Endodermal cell (in vitro differentiated cells): ENCODE measurements around the gene COA3. TPM values are rescaled to one million over a fixed set of nuclear protein-coding genes. Genes with fewer than 3 reads are reported as not detected.

Source experiments
- DNase-seq: peaks from one replicate; pipeline ENCODE4 v3.0.0-alpha.2; 2017
- H3K27ac ChIP-seq: 2 replicates; pipeline ENCODE4 v1.5.1; 2013; ENCODE audit warnings: mild to moderate bottlenecking, low read depth, low read length, moderate library complexity
- H3K27me3 ChIP-seq: 2 replicates; pipeline ENCODE4 v1.6.1; 2013; ENCODE audit warnings: mild to moderate bottlenecking, low read length, moderate library complexity; ENCODE audit not compliant: insufficient read depth, control insufficient read depth, poor library complexity, severe bottlenecking
- H3K36me3 ChIP-seq: 2 replicates; pipeline ENCODE4 v1.7.0; 2013; ENCODE audit warnings: mild to moderate bottlenecking, low read length, moderate library complexity; ENCODE audit not compliant: control insufficient read depth, insufficient read depth
- H3K4me1 ChIP-seq: one replicate; pipeline ENCODE4 v1.7.0; 2013; ENCODE audit warnings: low read length; ENCODE audit not compliant: control insufficient read depth, insufficient read depth
- H3K4me3 ChIP-seq: 2 replicates; pipeline ENCODE4 v1.5.1; 2013; ENCODE audit warnings: mild to moderate bottlenecking, low read length, moderate library complexity
- H3K9ac ChIP-seq: 2 replicates; pipeline ENCODE4 v1.6.1; 2013; ENCODE audit warnings: mild to moderate bottlenecking, low read length, moderate library complexity; ENCODE audit not compliant: poor library complexity, severe bottlenecking; ENCODE audit errors: extremely low read depth
- H3K9me3 ChIP-seq: 2 replicates; pipeline ENCODE4 v1.6.1; 2013; ENCODE audit warnings: mild to moderate bottlenecking, low read length, moderate library complexity; ENCODE audit not compliant: control insufficient read depth
- H3K27ac Mint-ChIP-seq: 2 replicates; pipeline ENCODE4 v1.8.0; 2020; ENCODE audit warnings: mixed read lengths
- H3K27me3 Mint-ChIP-seq: 2 replicates; pipeline ENCODE4 v1.8.0; 2021; ENCODE audit warnings: mild to moderate bottlenecking, mixed read lengths; ENCODE audit not compliant: insufficient read depth
- H3K36me3 Mint-ChIP-seq: 2 replicates; pipeline ENCODE4 v1.8.0; 2020; ENCODE audit warnings: low read depth, mixed read lengths
- H3K4me1 Mint-ChIP-seq: 2 replicates; pipeline ENCODE4 v1.8.0; 2020; ENCODE audit warnings: mixed read lengths
- H3K4me3 Mint-ChIP-seq: 2 replicates; pipeline ENCODE4 v1.8.0; 2020; ENCODE audit warnings: mild to moderate bottlenecking, moderate library complexity, mixed read lengths
- H3K9me3 Mint-ChIP-seq: 2 replicates; pipeline ENCODE4 v1.8.0; 2020; ENCODE audit warnings: mild to moderate bottlenecking, mixed read lengths
- CTCF ChIP-seq: fragments of 200-600 bp; sonication (generic); conservative IDR thresholded peaks from 2 replicates; pipeline ENCODE4 v1.5.0; 2021; ENCODE audit warnings: antibody characterized with exemption, mild to moderate bottlenecking
- WGBS, 2 experiments: methylation state at CpG; one replicate each; pipeline versions ENCODE4 v1.1.5 to v1.1.7; 2013; ENCODE audit warnings: missing lambda C conversion rate in 2 of 2, mixed read lengths in 1 of 2; ENCODE audit not compliant: insufficient coverage in 1 of 2, insufficient read length in 1 of 2; 5-methylcytosine and 5-hydroxymethylcytosine counted together
- total RNA-seq, 2 donors: library from RNA; stranded (reverse); fragmentation: NEBNext Ultra II Directional in 1 of 2; extraction: Animal tissue kit (Norgen Biotek cat#: 25700) in 1 of 2; gene quantifications; 2 replicates in 1 of 2; 3 replicates in 1 of 2; pipeline ENCODE4 v1.2.1, GENCODE V29; 2021

Gene COA3
- total RNA-seq, 2 donors from 2014 or later, result 64.6 to 67.8 TPM

- H3K27ac Mint-ChIP-seq, result no peak overlapping the region
- peaks cover 16% of the 10 kb centered on the region for H3K4me1 Mint-ChIP-seq
- DNase-seq, result no peak
- no peaks in the 10 kb centered on the region for H3K27me3 ChIP-seq
- no peak overlapping the region for H3K9ac ChIP-seq
- H3K4me3 Mint-ChIP-seq, result no peak overlapping the region
- no peaks in the 10 kb centered on the region for H3K9me3 Mint-ChIP-seq
- WGBS, 2 experiments, result 93 to 100% methylated on average over 5 to 11 of the region's 11 CpGs
- peaks cover 3% of the 10 kb centered on the region for H3K4me1 ChIP-seq
- H3K36me3 ChIP-seq, result peaks cover 74% of the 10 kb centered on the region
- H3K36me3 Mint-ChIP-seq, result peaks cover 74% of the 10 kb centered on the region
- no peak overlapping the region for H3K4me3 ChIP-seq
- no peaks in the 10 kb centered on the region for H3K27me3 Mint-ChIP-seq
- no peak overlapping the region for H3K27ac ChIP-seq
- TF ChIP-seq CTCF, result no peak
- no peaks in the 10 kb centered on the region for H3K9me3 ChIP-seq
These were observed 43.6 kb upstream of the COA3 start for GRCh38 chr17:42841975-42842685.

- Histone ChIP-seq H3K27ac (no peak overlapping the region), H3K27me3 (no peaks in the 10 kb centered on the region), H3K9me3 (no peaks in the 10 kb centered on the region), H3K4me1 (no peaks in the 10 kb centered on the region), H3K9ac (no peak overlapping the region), H3K4me3 (no peak overlapping the region), H3K36me3 (peaks cover 52% of the 10 kb centered on the region)
- Mint-ChIP-seq H3K36me3 (peaks cover 47% of the 10 kb centered on the region), H3K4me3 (no peak overlapping the region), H3K9me3 (no peaks in the 10 kb centered on the region), H3K27me3 (no peaks in the 10 kb centered on the region), H3K27ac (no peak overlapping the region), H3K4me1 (peaks cover 17% of the 10 kb centered on the region)
- 97 to 100% methylated on average over 2 to 6 of the region's 6 CpGs for WGBS, 2 experiments
- no peak for DNase-seq
- no peak for TF ChIP-seq CTCF
These were observed 37.2 kb upstream of the COA3 start for GRCh38 chr17:42835732-42836131.

- no peak for DNase-seq
- peaks cover 34% of the 10 kb centered on the region for H3K36me3 Mint-ChIP-seq
- peaks cover 4% of the 10 kb centered on the region for H3K27me3 ChIP-seq
- TF ChIP-seq CTCF, result no peak
- 7% methylated on average over 5 to 18 of the region's 18 CpGs for WGBS, 2 experiments
- H3K9me3 ChIP-seq, result no peaks in the 10 kb centered on the region
- H3K4me1 Mint-ChIP-seq, result peaks cover 17% of the 10 kb centered on the region
- H3K27me3 Mint-ChIP-seq, result peaks cover 5% of the 10 kb centered on the region
- no peaks in the 10 kb centered on the region for H3K4me1 ChIP-seq
- peak overlapping the region; percentile 94 for H3K4me3 Mint-ChIP-seq
- H3K4me3 ChIP-seq, result peak overlapping the region; percentile 94
- no peaks in the 10 kb centered on the region for H3K9me3 Mint-ChIP-seq
- peak overlapping the region; percentile 89 for H3K9ac ChIP-seq
- peak overlapping the region; percentile 99 for H3K27ac Mint-ChIP-seq
- peaks cover 40% of the 10 kb centered on the region for H3K36me3 ChIP-seq
- peak overlapping the region; percentile 71 for H3K27ac ChIP-seq
These were observed 35.4 kb upstream of the COA3 start for GRCh38 chr17:42833767-42834422.
